ENCODE results near the gene GAREM1. TPM values are rescaled to one million over a fixed set of nuclear protein-coding genes. Genes with fewer than 3 reads are reported as not detected.

GAREM1 gene
- total RNA-seq, 1 experiment from 2014 or later: 4.7 TPM

- Histone ChIP-seq H3K27me3 (ENCODE audit: control insufficient read depth, insufficient read depth, low read length) (no peaks in the 10 kb centered on the region), H3K4me3 (ENCODE audit: low read depth in 2 of 2, low read length in 2 of 2) (no peak overlapping the region), H3K27ac (ENCODE audit: low read length) (no peak overlapping the region), H3K9me3 (ENCODE audit: control insufficient read depth, insufficient read depth, low read depth, low read length) (no peaks in the 10 kb centered on the region), H3K4me1 (ENCODE audit: control insufficient read depth, insufficient read depth, low read length) (no peaks in the 10 kb centered on the region), H3K36me3 (ENCODE audit: control insufficient read depth, insufficient read depth, low read length) (no peaks in the 10 kb centered on the region)
- BruUV-seq (replicated peaks): no TSS peak
- POLR2A ChIA-PET: no interaction called here
- TF ChIP-seq REST (IDR thresholded peaks at IDR 0.05; ENCODE audit: insufficient read depth in 1 of 2, low read depth in 2 of 2, low read length in 1 of 2): no peak
- no peak for TF ChIP-seq POLR2AphosphoS5 (IDR thresholded peaks at IDR 0.05; ENCODE audit: low read depth, low read length)
- no peak for TF ChIP-seq SIN3A (IDR thresholded peaks at IDR 0.05; ENCODE audit: borderline replicate concordance, insufficient read depth, low read depth, low read length)
- no peak for TF ChIP-seq TCF7L2 (IDR thresholded peaks at IDR 0.05; ENCODE audit: low read depth, low read length)
- no peak for TF ChIP-seq CTCF (IDR thresholded peaks at IDR 0.05)
- DNase-seq (ENCODE audit: low read depth, low spot score) (no peak), ATAC-seq (no peak)
- intact Hi-C loops (cut with micrococcal nuclease; ENCODE audit: unreplicated experiment): loop anchor here (5.0 to 10.0 kb wide), 2 partner anchors 65 to 1707 kb away; no protein-coding TSS in a partner anchor
- in situ Hi-C loops (cut with HindIII; ENCODE audit: low pct_unique_long_range_greater_than_20kb, low sequenced_read_pairs): no loop called here
- CTCF ChIA-PET: no interaction called here
Observed at GRCh38 chr18:32389858-32390257, 80.8 kb downstream of the GAREM1 start.

- in situ Hi-C loops (cut with HindIII; ENCODE audit: low pct_unique_long_range_greater_than_20kb, low sequenced_read_pairs) (no loop called here), intact Hi-C loops (cut with micrococcal nuclease; ENCODE audit: unreplicated experiment) (loop anchor here (5.0 kb wide), 1 partner anchor 1708 kb away; no protein-coding TSS in a partner anchor)
- Histone ChIP-seq H3K4me3 (ENCODE audit: low read depth in 2 of 2, low read length in 2 of 2) (no peak overlapping the region), H3K27ac (ENCODE audit: low read length) (no peak overlapping the region), H3K27me3 (ENCODE audit: control insufficient read depth, insufficient read depth, low read length) (no peaks in the 10 kb centered on the region), H3K36me3 (ENCODE audit: control insufficient read depth, insufficient read depth, low read length) (no peaks in the 10 kb centered on the region), H3K9me3 (ENCODE audit: control insufficient read depth, insufficient read depth, low read depth, low read length) (no peaks in the 10 kb centered on the region), H3K4me1 (ENCODE audit: control insufficient read depth, insufficient read depth, low read length) (no peaks in the 10 kb centered on the region)
- POLR2A ChIA-PET: no interaction called here
- TF ChIP-seq TCF7L2 (IDR thresholded peaks at IDR 0.05; ENCODE audit: low read depth, low read length): no peak
- TF ChIP-seq SIN3A (IDR thresholded peaks at IDR 0.05; ENCODE audit: borderline replicate concordance, insufficient read depth, low read depth, low read length): no peak
- TF ChIP-seq POLR2AphosphoS5 (IDR thresholded peaks at IDR 0.05; ENCODE audit: low read depth, low read length): no peak
- no peak for TF ChIP-seq REST (IDR thresholded peaks at IDR 0.05; ENCODE audit: insufficient read depth in 1 of 2, low read depth in 2 of 2, low read length in 1 of 2)
- CTCF ChIA-PET: no interaction called here
- BruUV-seq (replicated peaks): no TSS peak
- ATAC-seq: no peak
- DNase-seq (ENCODE audit: low read depth, low spot score): no peak
Observed at GRCh38 chr18:32389191-32389590, 81.5 kb downstream of the GAREM1 start.

Data from Panc1 (cell line).